IPS-NIHi11 (cell line): ENCODE results near the gene NAA40.

Experiments used
- DNase-seq: peaks from one replicate; pipeline ENCODE4 v3.0.0; 2012; ENCODE audit warnings: mixed read lengths, low spot score

NAA40 gene

GRCh38 chr11:63938479-63939396 lies at the start of gene NAA40:
TSS of gene NAA40 (plus strand) at chr11:63939002. CDS start at chr11:63939097, 95 bp downstream.
- DNase-seq: peak; percentile 97

GRCh38 chr11:63889344-63889743 lies 49.5 kb upstream of the NAA40 start:
- DNase-seq: no peak

- DNase-seq: no peak
Observed at GRCh38 chr11:63890368-63890767, 48.4 kb upstream of the NAA40 start.

GRCh38 chr11:63892228-63892627 lies 46.6 kb upstream of the NAA40 start:
- DNase-seq: no peak

- no peak for DNase-seq
Observed at GRCh38 chr11:63893355-63893754, 45.4 kb upstream of the NAA40 start.

- DNase-seq: no peak
Observed at GRCh38 chr11:63896071-63896470, 42.7 kb upstream of the NAA40 start.

- no peak for DNase-seq
Observed at GRCh38 chr11:63897459-63898146, 41.2 kb upstream of the NAA40 start.

- DNase-seq: no peak
Observed at GRCh38 chr11:63901660-63902059, 37.1 kb upstream of the NAA40 start.

GRCh38 chr11:63903884-63904283 lies 34.9 kb upstream of the NAA40 start:
- no peak for DNase-seq

- DNase-seq: no peak
Observed at GRCh38 chr11:63904743-63905142, 34.1 kb upstream of the NAA40 start.

GRCh38 chr11:63905179-63905578 lies 33.6 kb upstream of the NAA40 start:
- no peak for DNase-seq

- no peak for DNase-seq
Observed at GRCh38 chr11:63906087-63906486, 32.7 kb upstream of the NAA40 start.

GRCh38 chr11:63906585-63906984 lies 32.2 kb upstream of the NAA40 start:
- peak; percentile 73 for DNase-seq

GRCh38 chr11:63907063-63907462 lies 31.7 kb upstream of the NAA40 start:
- no peak for DNase-seq

- peak; percentile 72 for DNase-seq
Observed at GRCh38 chr11:63907808-63908530, 30.8 kb upstream of the NAA40 start.

GRCh38 chr11:63908631-63909401 lies 30.0 kb upstream of the NAA40 start:
- DNase-seq: no peak

- peak; percentile 77 for DNase-seq
Observed at GRCh38 chr11:63909591-63910506, 29.0 kb upstream of the NAA40 start.

GRCh38 chr11:63910675-63911074 lies 28.1 kb upstream of the NAA40 start:
- DNase-seq: no peak

GRCh38 chr11:63911440-63911839 lies 27.4 kb upstream of the NAA40 start:
- no peak for DNase-seq

- DNase-seq: no peak
Observed at GRCh38 chr11:63911876-63912275, 26.9 kb upstream of the NAA40 start.

- DNase-seq: no peak
Observed at GRCh38 chr11:63912678-63913077, 26.1 kb upstream of the NAA40 start.
